H1 (cell line): ENCODE measurements around the gene RTKN.

ENCODE experiments used
- CHD1 ChIP-seq: IDR thresholded peaks from 2 replicates; pipeline ENCODE4 v1.6.1; 2012; ENCODE audit warnings: low read depth, low read length, improper control_type of control experiment
- CTCF ChIP-seq, 3 experiments: IDR thresholded peaks; 1 replicate in 2 of 3; 2 replicates in 1 of 3; pipeline versions ENCODE4 v1.5.1 to v1.6.1; 2011; ENCODE audit warnings: low read length in 3 of 3, mild to moderate bottlenecking in 3 of 3, inconsistent platforms in 2 of 3, low read depth in 1 of 3, moderate library complexity in 1 of 3; ENCODE audit not compliant: insufficient read depth in 1 of 3; ENCODE audit errors: control extremely low read depth in 1 of 3
- EGR1 ChIP-seq: IDR thresholded peaks from 2 replicates; pipeline ENCODE4 v1.6.1; 2011; ENCODE audit warnings: low read depth, low read length, borderline replicate concordance
- TCF12 ChIP-seq: IDR thresholded peaks from 2 replicates; pipeline ENCODE4 v1.6.1; 2011; ENCODE audit warnings: low read depth, mild to moderate bottlenecking, low read length

- peak; percentile 75 to 98 (median 97) for TF ChIP-seq CTCF (IDR thresholded peaks at IDR 0.05; ENCODE audit: control extremely low read depth in 1 of 3, insufficient read depth in 1 of 3, low read depth in 1 of 3, low read length in 3 of 3)
- TF ChIP-seq EGR1: no peak
- TF ChIP-seq TCF12: no peak
- TF ChIP-seq CHD1: no peak
These were observed 49.9 kb downstream of the RTKN start for GRCh38 chr2:74391580-74392448.
